ENCODE measurements around the gene SCLT1. TPM values are rescaled to one million over a fixed set of nuclear protein-coding genes. Genes with fewer than 3 reads are reported as not detected.

Gene SCLT1
- total and polyA plus RNA-seq, 2 experiments from 2014 or later = 5.7 to 13.9 TPM

DNA sequence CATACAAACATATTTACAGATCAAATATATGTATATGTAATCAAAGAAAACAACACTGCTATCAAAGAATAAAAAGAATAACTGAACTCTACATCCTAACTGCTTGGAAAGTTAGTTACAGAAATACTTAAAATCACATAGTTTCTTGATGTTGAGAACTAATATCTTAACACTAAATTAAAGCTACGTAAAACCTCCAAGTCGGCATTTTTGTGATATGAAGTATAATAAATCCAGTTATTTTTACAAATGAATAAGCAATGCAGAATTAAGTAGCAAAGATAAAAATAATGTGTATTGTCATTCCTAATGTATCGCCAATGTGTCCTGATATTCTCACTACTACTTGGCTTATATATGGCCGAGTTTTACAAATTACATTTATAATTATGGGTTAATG lies 215.4 kb downstream of the SCLT1 start:
- no peaks in the 10 kb centered on the region for H3K36me3 ChIP-seq
- H3K27ac ChIP-seq = no peak overlapping the region
- TF ChIP-seq, protein P1, sequence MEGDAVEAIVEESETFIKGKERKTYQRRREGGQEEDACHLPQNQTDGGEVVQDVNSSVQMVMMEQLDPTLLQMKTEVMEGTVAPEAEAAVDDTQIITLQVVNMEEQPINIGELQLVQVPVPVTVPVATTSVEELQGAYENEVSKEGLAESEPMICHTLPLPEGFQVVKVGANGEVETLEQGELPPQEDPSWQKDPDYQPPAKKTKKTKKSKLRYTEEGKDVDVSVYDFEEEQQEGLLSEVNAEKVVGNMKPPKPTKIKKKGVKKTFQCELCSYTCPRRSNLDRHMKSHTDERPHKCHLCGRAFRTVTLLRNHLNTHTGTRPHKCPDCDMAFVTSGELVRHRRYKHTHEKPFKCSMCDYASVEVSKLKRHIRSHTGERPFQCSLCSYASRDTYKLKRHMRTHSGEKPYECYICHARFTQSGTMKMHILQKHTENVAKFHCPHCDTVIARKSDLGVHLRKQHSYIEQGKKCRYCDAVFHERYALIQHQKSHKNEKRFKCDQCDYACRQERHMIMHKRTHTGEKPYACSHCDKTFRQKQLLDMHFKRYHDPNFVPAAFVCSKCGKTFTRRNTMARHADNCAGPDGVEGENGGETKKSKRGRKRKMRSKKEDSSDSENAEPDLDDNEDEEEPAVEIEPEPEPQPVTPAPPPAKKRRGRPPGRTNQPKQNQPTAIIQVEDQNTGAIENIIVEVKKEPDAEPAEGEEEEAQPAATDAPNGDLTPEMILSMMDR (IDR thresholded peaks at IDR 0.05; ENCODE audit: low read depth, low read length) = no peak
- H3K4me3 ChIP-seq = no peak overlapping the region
- H3K9me3 ChIP-seq (ENCODE audit: low read depth) = no peaks in the 10 kb centered on the region
- H3K27me3 ChIP-seq = no peaks in the 10 kb centered on the region
- H3K4me1 ChIP-seq (ENCODE audit: low read depth) = no peaks in the 10 kb centered on the region
- DNase-seq (ENCODE audit: low read depth in 1 of 2, low spot score in 1 of 2) = no peak

DNA sequence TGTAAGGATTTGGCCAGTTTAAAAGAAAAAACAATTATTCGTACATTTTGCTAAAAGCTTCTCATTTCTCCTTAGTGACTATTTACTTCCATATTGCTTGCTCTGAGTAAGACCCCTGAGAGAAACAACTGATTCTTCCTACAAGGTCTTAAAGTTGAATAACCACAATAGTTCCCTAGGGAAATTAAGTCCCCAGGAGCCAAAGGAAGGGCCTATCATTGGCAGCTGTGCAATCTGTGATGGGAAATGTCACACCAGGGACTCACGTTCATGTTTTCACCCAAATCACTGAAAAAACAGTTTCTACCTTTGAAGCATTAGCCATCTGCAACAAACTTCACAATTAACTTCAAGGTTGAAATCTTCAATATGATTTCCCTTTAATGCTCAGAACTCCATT lies 217.1 kb downstream of the SCLT1 start:
- TF ChIP-seq, protein P1 (IDR thresholded peaks at IDR 0.05; ENCODE audit: low read depth, low read length) = no peak
- Histone ChIP-seq H3K27ac (no peak overlapping the region), H3K27me3 (no peaks in the 10 kb centered on the region), H3K36me3 (peaks cover 9% of the 10 kb centered on the region), H3K4me3 (no peak overlapping the region), H3K9me3 (ENCODE audit: low read depth) (no peaks in the 10 kb centered on the region), H3K4me1 (ENCODE audit: low read depth) (no peaks in the 10 kb centered on the region)
- DNase-seq (ENCODE audit: low read depth in 1 of 2, low spot score in 1 of 2) = no peak

DNA sequence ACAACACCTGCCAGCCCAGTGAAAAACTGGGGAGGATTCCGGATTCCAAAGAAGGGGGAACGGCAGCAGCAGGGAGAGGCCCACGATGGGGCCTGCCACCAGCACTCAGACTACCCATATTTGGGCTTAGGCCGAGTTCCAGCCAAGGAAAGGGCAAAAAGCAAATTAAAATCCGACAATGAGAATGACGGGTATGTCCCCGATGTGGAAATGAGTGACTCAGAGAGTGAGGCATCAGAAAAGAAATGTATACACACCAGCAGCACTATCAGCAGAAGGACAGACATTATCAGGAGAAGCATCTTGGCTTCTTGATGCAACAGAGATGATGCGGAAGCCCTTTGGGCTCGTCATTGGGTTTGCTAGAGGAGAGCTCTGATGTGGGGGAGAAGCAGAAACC lies 221.4 kb downstream of the SCLT1 start:
- no peaks in the 10 kb centered on the region for H3K9me3 ChIP-seq (ENCODE audit: low read depth)
- H3K4me3 ChIP-seq = no peak overlapping the region
- DNase-seq (ENCODE audit: low read depth in 1 of 2, low spot score in 1 of 2) = peak in 1 of 2 donors; percentile 72
- H3K27ac ChIP-seq = no peak overlapping the region
- H3K36me3 ChIP-seq = peaks cover 9% of the 10 kb centered on the region
- H3K27me3 ChIP-seq = no peaks in the 10 kb centered on the region
- TF ChIP-seq, protein P1 (IDR thresholded peaks at IDR 0.05; ENCODE audit: low read depth, low read length) = no peak
- no peaks in the 10 kb centered on the region for H3K4me1 ChIP-seq (ENCODE audit: low read depth)

DNA sequence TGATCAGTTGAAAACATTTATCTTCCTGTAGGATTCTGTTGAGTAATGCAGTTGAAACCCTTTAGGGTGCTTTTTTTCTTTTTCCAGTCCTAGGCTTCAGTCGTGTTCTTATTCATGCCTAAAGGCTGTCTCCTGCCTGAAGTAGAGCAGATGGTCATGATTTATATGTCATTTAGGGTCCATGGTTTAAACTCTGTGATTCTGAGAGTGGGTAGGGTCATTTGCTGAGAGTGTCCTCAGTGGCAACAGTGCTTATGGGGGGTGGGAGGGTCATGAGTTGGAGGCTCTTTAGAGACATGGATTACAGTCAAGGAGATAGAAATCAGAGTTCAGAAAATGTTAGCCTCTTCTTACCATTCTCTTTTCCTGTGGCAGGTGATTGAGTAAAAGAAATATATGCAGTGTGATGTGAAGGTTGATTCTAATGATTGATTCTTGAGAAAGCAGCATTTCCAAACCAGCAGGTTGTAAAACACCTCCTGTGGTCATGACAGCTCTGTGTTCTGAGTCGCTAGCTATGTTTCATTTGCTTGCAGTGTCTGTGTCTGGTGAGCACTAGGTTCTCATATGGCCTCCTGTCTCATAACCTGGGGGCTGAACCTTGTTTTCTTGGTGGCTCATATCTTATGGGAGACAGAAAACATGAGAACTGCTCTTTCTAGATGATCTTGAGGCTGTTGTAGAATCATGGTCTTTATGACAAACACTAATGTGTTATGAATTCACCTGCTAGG lies 223.4 kb downstream of the SCLT1 start:
- peaks cover 9% of the 10 kb centered on the region for H3K36me3 ChIP-seq
- no peak for DNase-seq (ENCODE audit: low read depth in 1 of 2, low spot score in 1 of 2)
- TF ChIP-seq, protein P1 (IDR thresholded peaks at IDR 0.05; ENCODE audit: low read depth, low read length) = no peak
- no peaks in the 10 kb centered on the region for H3K27me3 ChIP-seq
- H3K27ac ChIP-seq = no peak overlapping the region
- H3K9me3 ChIP-seq (ENCODE audit: low read depth) = no peaks in the 10 kb centered on the region
- no peaks in the 10 kb centered on the region for H3K4me1 ChIP-seq (ENCODE audit: low read depth)
- H3K4me3 ChIP-seq = no peak overlapping the region

DNA sequence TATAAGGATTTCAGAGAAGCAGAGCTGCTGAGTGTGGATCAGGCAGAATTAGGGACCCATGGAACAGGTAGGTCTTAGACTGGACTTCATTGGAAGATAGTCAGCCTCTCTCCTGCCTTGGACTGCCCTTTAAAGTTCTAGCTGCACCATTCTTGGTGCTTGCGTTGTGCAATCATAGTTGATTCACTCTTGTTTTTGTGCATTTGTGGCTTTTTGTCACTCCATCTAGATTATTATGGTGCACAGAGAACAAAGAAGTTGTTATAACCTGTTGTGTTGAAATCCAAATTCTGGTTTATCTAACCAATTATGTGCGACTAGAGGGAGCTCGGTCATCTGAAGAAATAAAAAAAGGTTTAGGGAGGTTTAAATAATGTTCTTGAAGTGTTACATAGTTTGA lies 224.6 kb downstream of the SCLT1 start:
- Histone ChIP-seq H3K36me3 (peaks cover 9% of the 10 kb centered on the region), H3K4me1 (ENCODE audit: low read depth) (no peaks in the 10 kb centered on the region), H3K9me3 (ENCODE audit: low read depth) (no peaks in the 10 kb centered on the region), H3K27ac (no peak overlapping the region), H3K27me3 (no peaks in the 10 kb centered on the region), H3K4me3 (no peak overlapping the region)
- TF ChIP-seq, protein P1 (IDR thresholded peaks at IDR 0.05; ENCODE audit: low read depth, low read length) = no peak
- peak in 1 of 2 donors; percentile 81 for DNase-seq (ENCODE audit: low read depth in 1 of 2, low spot score in 1 of 2)

Data from cardiac muscle cell (in vitro differentiated cells and primary cell).